HG02938 (cell line): ENCODE measurements around the gene ZSCAN10.
A peak's percentile ranks its signal among the peaks of the same experiment; 100 is the strongest.
"Not testable (repeated sequence)": the region's sequence is repeated elsewhere in the genome, so short reads cannot be mapped to it uniquely, and the experiment has no call there.

Source experiments
- ATAC-seq: cut with Tn5 transposase; IDR thresholded peaks from one replicate; pipeline ENCODE4 v1.9.1; 2021; ENCODE audit warnings: mild to moderate bottlenecking, moderate library complexity; ENCODE audit not compliant: unreplicated experiment

Gene ZSCAN10

GRCh38 chr16:3065069-3065741 lies 33.9 kb downstream of the ZSCAN10 start, which contains the start of gene IL32:
IL32 (plus strand) TSS chr16:3065640; CDS start chr16:3065812, 172 bp downstream.
- no peak for ATAC-seq

- ATAC-seq = no peak
Observed at GRCh38 chr16:3063625-3064386, 35.3 kb downstream of the ZSCAN10 start.

- ATAC-seq = no peak
Observed at GRCh38 chr16:3062553-3062952, 36.5 kb downstream of the ZSCAN10 start.

- no peak for ATAC-seq
Observed at GRCh38 chr16:3060339-3061127, 38.6 kb downstream of the ZSCAN10 start.

- no peak for ATAC-seq
Observed at GRCh38 chr16:3059723-3060242, 39.3 kb downstream of the ZSCAN10 start.

GRCh38 chr16:3059041-3059722 lies 39.9 kb downstream of the ZSCAN10 start:
- peak; percentile 66 for ATAC-seq

GRCh38 chr16:3058139-3059030 lies 40.7 kb downstream of the ZSCAN10 start:
- no peak for ATAC-seq

GRCh38 chr16:3057181-3058138 lies 41.6 kb downstream of the ZSCAN10 start:
- ATAC-seq = no peak

GRCh38 chr16:3056336-3057180 lies 42.5 kb downstream of the ZSCAN10 start:
- no peak for ATAC-seq

GRCh38 chr16:3055734-3056115 lies 43.4 kb downstream of the ZSCAN10 start:
- not testable (repeated sequence) for ATAC-seq

GRCh38 chr16:3054965-3055733 lies 43.9 kb downstream of the ZSCAN10 start:
- ATAC-seq = no peak

GRCh38 chr16:3053330-3053710 lies 45.8 kb downstream of the ZSCAN10 start:
- not testable (repeated sequence) for ATAC-seq

GRCh38 chr16:3052571-3053329 lies 46.3 kb downstream of the ZSCAN10 start:
- ATAC-seq = not testable (repeated sequence)

- ATAC-seq = no peak
Observed at GRCh38 chr16:3051494-3051893, 47.6 kb downstream of the ZSCAN10 start.

- ATAC-seq = no peak
Observed at GRCh38 chr16:3051009-3051408, 48.1 kb downstream of the ZSCAN10 start.

GRCh38 chr16:3050487-3050886 lies 48.6 kb downstream of the ZSCAN10 start:
- ATAC-seq = no peak
